Activated CD8-positive, alpha-beta T cell treated with anti-CD3 and anti-CD28 coated beads for 36 hours (primary cell): ENCODE measurements around the gene LAPTM5. TPM values are rescaled to one million over a fixed set of nuclear protein-coding genes. Genes with fewer than 3 reads are reported as not detected.

Source experiments
- ATAC-seq: fragments of 200-7000 bp; cut with Tn5 transposase; one replicate; pipeline ENCODE4 v1.10.0; 2021; ENCODE audit warnings: mild to moderate bottlenecking, moderate library complexity
- CTCF ChIA-PET: fragments of 350-600 bp; sonication (Branson Sonifier 250); formaldehyde crosslinking; loops from one replicate; lab custom pipeline; 2021; ENCODE audit warnings: antibody characterized with exemption; lab: Charles Lee
- POLR2A ChIA-PET: fragments of 350-600 bp; sonication (Branson Sonifier 250); formaldehyde crosslinking; loops from one replicate; lab custom pipeline; 2021; ENCODE audit warnings: antibody characterized with exemption; lab: Charles Lee
- DNase-seq: peaks from one replicate; pipeline ENCODE4 v3.0.0-alpha.2; 2020
- H3K27ac Mint-ChIP-seq: one replicate; pipeline ENCODE4 v1.8.0; 2021; ENCODE audit warnings: mild to moderate bottlenecking, mixed read lengths
- H3K27me3 Mint-ChIP-seq: one replicate; pipeline ENCODE4 v1.8.0; 2021; ENCODE audit warnings: mixed read lengths
- H3K36me3 Mint-ChIP-seq: one replicate; pipeline ENCODE4 v1.8.0; 2021; ENCODE audit warnings: low read depth, mixed read lengths
- H3K4me1 Mint-ChIP-seq: one replicate; pipeline ENCODE4 v1.8.0; 2021; ENCODE audit warnings: low read depth, mixed read lengths
- H3K4me3 Mint-ChIP-seq: one replicate; pipeline ENCODE4 v1.8.0; 2021; ENCODE audit warnings: mild to moderate bottlenecking, moderate library complexity, mixed read lengths
- H3K9me3 Mint-ChIP-seq: one replicate; pipeline ENCODE4 v1.8.0; 2021; ENCODE audit warnings: mixed read lengths
- CTCF ChIP-seq: fragments of 200-600 bp; IDR thresholded peaks from one replicate; pipeline ENCODE4 v1.8.0; 2022; ENCODE audit warnings: antibody characterized with exemption, mild to moderate bottlenecking
- intact Hi-C: fragments of 100-400 bp; cut with micrococcal nuclease; formaldehyde crosslinking; loops from one replicate; pipeline ENCODE4 v1.10.0; 2022
- total RNA-seq, 2 experiments: library from RNA; stranded (reverse); gene quantifications; one replicate each; pipeline ENCODE4 v1.2.3, GENCODE V29; 2021

LAPTM5 gene
- 100 to 1,000 TPM; 229 to 237 TPM for total RNA-seq

- Mint-ChIP-seq H3K4me3 (peak within 1 kb of the TSS; percentile 87), H3K36me3 (peaks cover 33% of the 10 kb centered on the region), H3K4me1 (peaks cover 75% of the 10 kb centered on the region), H3K27ac (peak within 1 kb of the TSS; percentile 98), H3K27me3 (no peaks in the 10 kb centered on the region), H3K9me3 (no peaks in the 10 kb centered on the region)
- DNase-seq, result peak; percentile 69
- CTCF ChIA-PET, result interaction anchor here (1.0 to 15.2 kb wide), 10 partner anchors 9 to 45 kb away, joined by 3 to 186 read pairs (median 6); no protein-coding TSS in a partner anchor
- no peak for TF ChIP-seq CTCF
- POLR2A ChIA-PET, result interaction anchor here (0.6 to 36.3 kb wide), 5 partner anchors 1 to 1143 kb away, joined by 3 to 671 read pairs (median 28); partner anchors contain the start of genes LAPTM5 and MATN1
- intact Hi-C loops, result no loop called here
- ATAC-seq, result peak; percentile 31
Observed at GRCh38 chr1:30757352-30758120, at the start of gene LAPTM5. Gene LAPTM5 (minus strand): TSS chr1:30757774. CDS start chr1:30757745, 29 bp downstream.

- CTCF ChIA-PET, result interaction anchor here (10.6 kb wide), 1 partner anchor 105 kb away, joined by 216 read pairs; the partner anchor contains the start of gene SDC3
- H3K9me3 Mint-ChIP-seq, result no peaks in the 10 kb centered on the region
- H3K27me3 Mint-ChIP-seq, result peaks cover 37% of the 10 kb centered on the region
- TF ChIP-seq CTCF, result no peak
- intact Hi-C loops, result no loop called here
- no peaks in the 10 kb centered on the region for H3K36me3 Mint-ChIP-seq
- H3K4me3 Mint-ChIP-seq, result no peak overlapping the region
- H3K4me1 Mint-ChIP-seq, result no peaks in the 10 kb centered on the region
- DNase-seq (no peak), ATAC-seq (no peak)
- POLR2A ChIA-PET, result interaction anchor here (0.9 kb wide), 1 partner anchor 111 kb away, joined by 4 read pairs; no protein-coding TSS in a partner anchor
- no peak overlapping the region for H3K27ac Mint-ChIP-seq
Observed at GRCh38 chr1:30806381-30807317, 49.1 kb upstream of the LAPTM5 start.

GRCh38 chr1:30805304-30806003 lies 47.9 kb upstream of the LAPTM5 start:
- no peak for ATAC-seq
- no peak for TF ChIP-seq CTCF
- Mint-ChIP-seq H3K9me3 (no peaks in the 10 kb centered on the region), H3K27ac (no peak overlapping the region), H3K4me3 (no peak overlapping the region), H3K36me3 (no peaks in the 10 kb centered on the region), H3K4me1 (no peaks in the 10 kb centered on the region), H3K27me3 (peaks cover 33% of the 10 kb centered on the region)
- ChIA-PET CTCF (interaction anchor here (1.5 to 10.6 kb wide), 3 partner anchors 12 to 106 kb away, joined by 3 to 216 read pairs (median 4); partner anchors contain the start of gene SDC3), POLR2A (interaction anchor here (0.9 to 1.1 kb wide), 3 partner anchors 15 to 112 kb away, joined by 3 to 4 read pairs (median 3); no protein-coding TSS in a partner anchor)
- intact Hi-C loops, result no loop called here
- no peak for DNase-seq

GRCh38 chr1:30804822-30805221 lies 47.2 kb upstream of the LAPTM5 start:
- ChIA-PET CTCF (interaction anchor here (1.5 to 10.6 kb wide), 3 partner anchors 11 to 107 kb away, joined by 3 to 216 read pairs (median 4); partner anchors contain the start of gene SDC3), POLR2A (interaction anchor here (0.9 to 1.1 kb wide), 2 partner anchors 16 to 100 kb away, joined by 3 read pairs; no protein-coding TSS in a partner anchor)
- H3K4me3 Mint-ChIP-seq, result no peak overlapping the region
- no peaks in the 10 kb centered on the region for H3K36me3 Mint-ChIP-seq
- H3K4me1 Mint-ChIP-seq, result no peaks in the 10 kb centered on the region
- no peak for TF ChIP-seq CTCF
- DNase-seq (no peak), ATAC-seq (no peak)
- peaks cover 33% of the 10 kb centered on the region for H3K27me3 Mint-ChIP-seq
- no peak overlapping the region for H3K27ac Mint-ChIP-seq
- intact Hi-C loops, result no loop called here
- no peaks in the 10 kb centered on the region for H3K9me3 Mint-ChIP-seq
